Measurements from ENCODE around the gene PTPRN2. TPM values are rescaled to one million over a fixed set of nuclear protein-coding genes. Genes with fewer than 3 reads are reported as not detected.

PTPRN2 gene
- total and polyA plus RNA-seq, 2 experiments from 2014 or later = 0.28 TPM; not detected in 1

- Histone ChIP-seq H3K36me3 (no peaks in the 10 kb centered on the region), H3K27me3 (no peaks in the 10 kb centered on the region), H3K9me3 (ENCODE audit: low read depth) (no peaks in the 10 kb centered on the region), H3K27ac (no peak overlapping the region), H3K4me3 (no peak overlapping the region), H3K4me1 (ENCODE audit: low read depth) (no peaks in the 10 kb centered on the region)
- TF ChIP-seq CTCF (IDR thresholded peaks at IDR 0.05; ENCODE audit: low read depth, low read length) = no peak
- no peak for DNase-seq (ENCODE audit: low read depth in 1 of 2, low spot score in 1 of 2)
These were observed 341.2 kb downstream of the PTPRN2 start for GRCh38 chr7:158246272-158246959.

- no peak for DNase-seq (ENCODE audit: low read depth in 1 of 2, low spot score in 1 of 2)
- Histone ChIP-seq H3K4me3 (no peak overlapping the region), H3K4me1 (ENCODE audit: low read depth) (no peaks in the 10 kb centered on the region), H3K27ac (no peak overlapping the region), H3K36me3 (no peaks in the 10 kb centered on the region), H3K9me3 (ENCODE audit: low read depth) (no peaks in the 10 kb centered on the region), H3K27me3 (no peaks in the 10 kb centered on the region)
- no peak for TF ChIP-seq CTCF (IDR thresholded peaks at IDR 0.05; ENCODE audit: low read depth, low read length)
These were observed 341.9 kb downstream of the PTPRN2 start for GRCh38 chr7:158245724-158246041.

GRCh38 chr7:158244873-158245723 lies 342.5 kb downstream of the PTPRN2 start:
- TF ChIP-seq CTCF (IDR thresholded peaks at IDR 0.05; ENCODE audit: low read depth, low read length) = no peak
- no peak overlapping the region for H3K27ac ChIP-seq
- no peaks in the 10 kb centered on the region for H3K27me3 ChIP-seq
- no peak overlapping the region for H3K4me3 ChIP-seq
- no peaks in the 10 kb centered on the region for H3K4me1 ChIP-seq (ENCODE audit: low read depth)
- H3K36me3 ChIP-seq = no peaks in the 10 kb centered on the region
- no peaks in the 10 kb centered on the region for H3K9me3 ChIP-seq (ENCODE audit: low read depth)
- no peak for DNase-seq (ENCODE audit: low read depth in 1 of 2, low spot score in 1 of 2)

GRCh38 chr7:158244430-158244829 lies 343.2 kb downstream of the PTPRN2 start:
- no peak for TF ChIP-seq CTCF (IDR thresholded peaks at IDR 0.05; ENCODE audit: low read depth, low read length)
- DNase-seq (ENCODE audit: low read depth in 1 of 2, low spot score in 1 of 2) = no peak
- Histone ChIP-seq H3K4me1 (ENCODE audit: low read depth) (no peaks in the 10 kb centered on the region), H3K9me3 (ENCODE audit: low read depth) (no peaks in the 10 kb centered on the region), H3K27me3 (no peaks in the 10 kb centered on the region), H3K36me3 (no peaks in the 10 kb centered on the region), H3K27ac (no peak overlapping the region), H3K4me3 (no peak overlapping the region)

GRCh38 chr7:158241919-158242318 lies 345.7 kb downstream of the PTPRN2 start:
- H3K27ac ChIP-seq = no peak overlapping the region
- no peak overlapping the region for H3K4me3 ChIP-seq
- H3K9me3 ChIP-seq (ENCODE audit: low read depth) = no peaks in the 10 kb centered on the region
- no peaks in the 10 kb centered on the region for H3K4me1 ChIP-seq (ENCODE audit: low read depth)
- no peaks in the 10 kb centered on the region for H3K27me3 ChIP-seq
- no peaks in the 10 kb centered on the region for H3K36me3 ChIP-seq
- no peak for DNase-seq (ENCODE audit: low read depth in 1 of 2, low spot score in 1 of 2)
- no peak for TF ChIP-seq CTCF (IDR thresholded peaks at IDR 0.05; ENCODE audit: low read depth, low read length)

All from cardiac muscle cell (in vitro differentiated cells and primary cell).